ENCODE data around the gene CSNK1D.

DNA sequence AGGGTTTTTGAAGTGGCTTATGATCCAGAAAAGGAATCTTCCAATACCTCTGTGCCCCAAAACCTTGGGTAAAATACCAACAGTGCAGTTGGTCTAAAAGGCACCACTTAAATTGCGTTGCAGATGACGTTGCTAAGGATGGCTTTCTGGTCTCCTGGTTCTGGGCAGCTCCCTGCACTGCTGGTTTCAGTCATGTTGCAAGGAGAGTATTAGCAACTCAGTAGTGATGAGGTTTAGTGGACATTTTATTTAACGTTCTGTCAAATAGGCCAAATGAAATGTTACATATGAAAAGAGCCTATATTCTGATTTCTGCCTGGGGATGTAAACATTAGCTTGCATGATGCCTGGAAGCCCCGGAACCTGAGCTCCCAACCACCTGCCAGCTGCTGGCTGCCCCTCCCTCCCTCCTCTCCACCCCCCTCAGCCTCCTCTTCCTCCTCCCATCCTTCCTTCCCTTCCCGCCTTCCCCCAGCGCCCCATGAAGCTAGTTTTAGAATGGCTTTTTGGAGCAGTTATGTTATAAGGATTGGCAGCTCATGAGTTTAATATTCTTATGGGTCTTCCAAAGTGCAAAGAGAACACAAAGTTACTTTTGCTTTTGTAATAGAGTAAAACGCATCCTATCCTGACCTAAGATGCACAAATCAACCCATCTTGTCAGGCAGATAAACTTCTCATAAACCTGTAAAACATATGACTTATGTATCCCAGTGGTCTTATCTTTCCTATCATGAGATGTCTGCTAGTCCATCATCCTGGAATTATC, 23.2 kb upstream of the CSNK1D start:
- TF ChIP-seq, protein P1, sequence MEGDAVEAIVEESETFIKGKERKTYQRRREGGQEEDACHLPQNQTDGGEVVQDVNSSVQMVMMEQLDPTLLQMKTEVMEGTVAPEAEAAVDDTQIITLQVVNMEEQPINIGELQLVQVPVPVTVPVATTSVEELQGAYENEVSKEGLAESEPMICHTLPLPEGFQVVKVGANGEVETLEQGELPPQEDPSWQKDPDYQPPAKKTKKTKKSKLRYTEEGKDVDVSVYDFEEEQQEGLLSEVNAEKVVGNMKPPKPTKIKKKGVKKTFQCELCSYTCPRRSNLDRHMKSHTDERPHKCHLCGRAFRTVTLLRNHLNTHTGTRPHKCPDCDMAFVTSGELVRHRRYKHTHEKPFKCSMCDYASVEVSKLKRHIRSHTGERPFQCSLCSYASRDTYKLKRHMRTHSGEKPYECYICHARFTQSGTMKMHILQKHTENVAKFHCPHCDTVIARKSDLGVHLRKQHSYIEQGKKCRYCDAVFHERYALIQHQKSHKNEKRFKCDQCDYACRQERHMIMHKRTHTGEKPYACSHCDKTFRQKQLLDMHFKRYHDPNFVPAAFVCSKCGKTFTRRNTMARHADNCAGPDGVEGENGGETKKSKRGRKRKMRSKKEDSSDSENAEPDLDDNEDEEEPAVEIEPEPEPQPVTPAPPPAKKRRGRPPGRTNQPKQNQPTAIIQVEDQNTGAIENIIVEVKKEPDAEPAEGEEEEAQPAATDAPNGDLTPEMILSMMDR (IDR thresholded peaks at IDR 0.05) = no peak
- no peak for TF ChIP-seq EZH2 (IDR thresholded peaks at IDR 0.05)
- no peak for TF ChIP-seq EZH2phosphoT487 (IDR thresholded peaks at IDR 0.05)
